ENCODE data around the gene PTPRE. TPM values are rescaled to one million over a fixed set of nuclear protein-coding genes. Genes with fewer than 3 reads are reported as not detected.

PTPRE gene
- polyA plus RNA-seq, 1 donor from 2014 or later: 4.1 TPM

GRCh38 chr10:127912607-127913367 lies 5.9 kb downstream of the PTPRE start:
- Histone ChIP-seq H3K9me3 (ENCODE audit: low read length) (no peaks in the 10 kb centered on the region), H3K4me2 (ENCODE audit: low read length) (no peak overlapping the region), H3K27me3 (ENCODE audit: insufficient read depth, low read depth, low read length) (peaks cover 3% of the 10 kb centered on the region), H3K4me3 (ENCODE audit: low read length) (no peak overlapping the region), H3K9me2 (ENCODE audit: insufficient read depth, low read length) (no peaks in the 10 kb centered on the region), H4K20me1 (ENCODE audit: insufficient read depth) (no peaks in the 10 kb centered on the region), H3K79me2 (replicated peaks; ENCODE audit: insufficient read depth, low read length) (no peaks in the 10 kb centered on the region), H3K9ac (ENCODE audit: low read length) (no peak overlapping the region), H2AFZ (ENCODE audit: low read depth, low read length) (no peak overlapping the region), H3K36me3 (ENCODE audit: insufficient read depth, low read length) (no peaks in the 10 kb centered on the region), H3K27ac (ENCODE audit: low read length) (no peak overlapping the region), H3F3A (ENCODE audit: insufficient read depth, low read length, poor library complexity, severe bottlenecking) (no peaks in the 10 kb centered on the region)
- TF ChIP-seq CTCF (IDR thresholded peaks at IDR 0.05; ENCODE audit: poor library complexity, severe bottlenecking) (no peak), REST (IDR thresholded peaks at IDR 0.05; ENCODE audit: borderline replicate concordance) (no peak), SMC3 (conservative IDR thresholded peaks at IDR 0.05; ENCODE audit: poor library complexity) (no peak), TAF1 (IDR thresholded peaks at IDR 0.05; ENCODE audit: low read depth) (no peak), RAD21 (conservative IDR thresholded peaks at IDR 0.05) (no peak), POLR2AphosphoS5 (IDR thresholded peaks at IDR 0.05) (no peak), EP300 (conservative IDR thresholded peaks at IDR 0.05; ENCODE audit: poor library complexity, severe bottlenecking) (no peak), EZH2 (IDR thresholded peaks at IDR 0.05; ENCODE audit: borderline replicate concordance, insufficient read depth, low read length, poor library complexity, severe bottlenecking) (no peak), MXI1 (conservative IDR thresholded peaks at IDR 0.05; ENCODE audit: poor library complexity, severe bottlenecking) (no peak)

DNA sequence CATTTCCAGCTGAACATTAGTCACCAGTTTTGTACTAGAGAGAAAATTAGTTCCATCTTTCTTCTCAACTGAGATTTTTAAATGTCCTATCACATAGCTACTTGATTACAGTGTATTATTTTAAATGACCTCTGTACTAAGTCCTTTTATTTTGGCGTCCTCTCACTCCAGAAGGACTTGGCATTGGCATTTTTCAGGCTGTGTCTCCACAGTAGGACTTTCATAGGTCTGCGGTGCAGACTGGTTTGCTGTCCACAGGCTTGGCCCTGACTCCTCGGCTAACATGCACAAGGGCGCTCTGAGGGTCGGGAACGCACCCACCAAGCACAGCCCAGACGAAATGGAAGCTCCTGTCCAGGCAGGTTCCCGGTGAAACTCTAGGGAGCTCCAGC lies 6.5 kb downstream of the PTPRE start:
- no peak overlapping the region for H3K4me2 ChIP-seq (ENCODE audit: low read length)
- H3K4me3 ChIP-seq (ENCODE audit: low read length): no peak overlapping the region
- TF ChIP-seq RAD21 (conservative IDR thresholded peaks at IDR 0.05) (no peak), SMC3 (conservative IDR thresholded peaks at IDR 0.05; ENCODE audit: poor library complexity) (no peak), REST (IDR thresholded peaks at IDR 0.05; ENCODE audit: borderline replicate concordance) (no peak), MXI1 (conservative IDR thresholded peaks at IDR 0.05; ENCODE audit: poor library complexity, severe bottlenecking) (no peak), EZH2 (IDR thresholded peaks at IDR 0.05; ENCODE audit: borderline replicate concordance, insufficient read depth, low read length, poor library complexity, severe bottlenecking) (no peak), POLR2AphosphoS5 (IDR thresholded peaks at IDR 0.05) (no peak), CTCF (IDR thresholded peaks at IDR 0.05; ENCODE audit: poor library complexity, severe bottlenecking) (no peak), TAF1 (IDR thresholded peaks at IDR 0.05; ENCODE audit: low read depth) (no peak), EP300 (conservative IDR thresholded peaks at IDR 0.05; ENCODE audit: poor library complexity, severe bottlenecking) (no peak)
- no peaks in the 10 kb centered on the region for H3K9me2 ChIP-seq (ENCODE audit: insufficient read depth, low read length)
- H3K79me2 ChIP-seq (replicated peaks; ENCODE audit: insufficient read depth, low read length): no peaks in the 10 kb centered on the region
- H3K27me3 ChIP-seq (ENCODE audit: insufficient read depth, low read depth, low read length): no peaks in the 10 kb centered on the region
- H3K36me3 ChIP-seq (ENCODE audit: insufficient read depth, low read length): no peaks in the 10 kb centered on the region
- H4K20me1 ChIP-seq (ENCODE audit: insufficient read depth): no peaks in the 10 kb centered on the region
- no peak overlapping the region for H3K27ac ChIP-seq (ENCODE audit: low read length)
- no peaks in the 10 kb centered on the region for H3F3A ChIP-seq (ENCODE audit: insufficient read depth, low read length, poor library complexity, severe bottlenecking)
- no peak overlapping the region for H2AFZ ChIP-seq (ENCODE audit: low read depth, low read length)
- no peaks in the 10 kb centered on the region for H3K9me3 ChIP-seq (ENCODE audit: low read length)
- no peak overlapping the region for H3K9ac ChIP-seq (ENCODE audit: low read length)

All from neural cell (in vitro differentiated cells).